Gastroesophageal sphincter (tissue), 4 donors: Measurements from ENCODE around the gene C6orf52. TPM values are rescaled to one million over a fixed set of nuclear protein-coding genes. Genes with fewer than 3 reads are reported as not detected.
"Not testable (repeated sequence)": the region's sequence is repeated elsewhere in the genome, so short reads cannot be mapped to it uniquely, and the experiment has no call there.

Experiments used
- ATAC-seq: fragments of 150-250 bp; one replicate; pipeline ENCODE4 v1.9.1; 2016; ENCODE audit warnings: mild to moderate bottlenecking, moderate library complexity
- H3K27ac ChIP-seq, 4 donors: fragments of 200-600 bp; sonication (generic) in 3 of 4; 1 replicate in 3 of 4; 2 replicates in 1 of 4; pipeline ENCODE4 v1.5.1; 2016 to 2019
- H3K27me3 ChIP-seq: fragments of 200-600 bp; sonication (generic); one replicate; pipeline ENCODE4 v1.5.1; 2019
- H3K36me3 ChIP-seq, 2 donors: fragments of 200-600 bp; sonication (generic); one replicate each; pipeline ENCODE4 v1.5.1; 2019; ENCODE audit warnings: control low read depth in 1 of 2
- H3K4me1 ChIP-seq, 3 donors: fragments of 200-600 bp; sonication (generic); 1 replicate in 2 of 3; 2 replicates in 1 of 3; pipeline ENCODE4 v1.5.1; 2016 to 2019; ENCODE audit warnings: control low read depth in 2 of 3
- H3K4me3 ChIP-seq, 2 donors: fragments of 200-600 bp; sonication (generic); one replicate each; pipeline ENCODE4 v1.5.1; 2019; ENCODE audit warnings: mild to moderate bottlenecking in 1 of 2, moderate library complexity in 1 of 2
- H3K9me3 ChIP-seq, 3 donors: fragments of 200-600 bp; sonication (generic); one replicate each; pipeline ENCODE4 v1.5.1; 2017 to 2019; ENCODE audit warnings: control low read depth in 2 of 3
- CTCF ChIP-seq, 4 experiments: fragments of 200-600 bp in 2 of 4; fragments of 450-650 bp in 2 of 4; sonication (generic) in 1 of 4; IDR thresholded peaks; one replicate each; pipeline ENCODE4 v1.5.1; 2017 to 2019; ENCODE audit warnings: antibody characterized with exemption in 4 of 4, mild to moderate bottlenecking in 2 of 4, moderate library complexity in 2 of 4
- EP300 ChIP-seq: sonication (generic); formaldehyde crosslinking; IDR thresholded peaks from one replicate; pipeline ENCODE4 v1.6.1; 2017; ENCODE audit warnings: antibody characterized with exemption, mild to moderate bottlenecking
- POLR2A ChIP-seq, 2 donors: fragments of 450-650 bp; IDR thresholded peaks; one replicate each; pipeline ENCODE4 v1.6.1; 2017; ENCODE audit warnings: antibody characterized with exemption in 2 of 2, mild to moderate bottlenecking in 2 of 2, moderate library complexity in 1 of 2
- POLR2AphosphoS5 ChIP-seq: sonication (generic); formaldehyde crosslinking; IDR thresholded peaks from one replicate; pipeline ENCODE4 v1.6.1; 2017; ENCODE audit warnings: antibody characterized with exemption
- WGBS, 2 donors: methylation state at CpG; one replicate each; pipeline ENCODE4 v1.1.5; 2018; ENCODE audit warnings: low coverage in 1 of 2; 5-methylcytosine and 5-hydroxymethylcytosine counted together
- total RNA-seq, 4 donors: library from RNA; depleted of rRNA; stranded (reverse); fragments of >200 nt; gene quantifications; one replicate each; pipeline ENCODE4 v1.1.0, GENCODE V29; 2016

The C6orf52 gene
- 1 to 10 TPM in 1 of 4 donors, not detected in 3; 2.5 TPM for total RNA-seq

GRCh38 chr6:10694302-10695085, at the start of gene C6orf52, which contains the start of gene PAK1IP1:
C6orf52 (minus strand) TSS chr6:10694616; CDS start chr6:10687550, 7,066 bp downstream.
PAK1IP1 (plus strand) TSS chr6:10694972; CDS start chr6:10694986, 14 bp downstream.
- Histone ChIP-seq H3K27me3 (no peaks in the 10 kb centered on the region), H3K9me3 (no peaks in the 10 kb centered on the region), H3K27ac (peak within 1 kb of the TSS; percentile 73 to 94 (median 90)), H3K4me1 (peaks cover 0 to 32% (median 19%) of the 10 kb centered on the region in 3 donors), H3K4me3 (peak within 1 kb of the TSS; percentile 61 to 74), H3K36me3 (peaks cover 0 to 21% of the 10 kb centered on the region in 2 donors)
- peak; percentile 100 for ATAC-seq
- WGBS, 2 donors = 0% methylated on average over 21 to 31 of the region's 53 CpGs
- TF ChIP-seq EP300 (no peak), CTCF (IDR thresholded peaks at IDR 0.05) (peak in 1 of 4 experiments; percentile 5), POLR2A (IDR thresholded peaks at IDR 0.05) (peak; percentile 74 to 86), POLR2AphosphoS5 (peak; percentile 96)

- Histone ChIP-seq H3K27me3 (no peaks in the 10 kb centered on the region), H3K4me1 (peaks cover 0 to 14% (median 3%) of the 10 kb centered on the region in 3 donors), H3K9me3 (no peaks in the 10 kb centered on the region), H3K36me3 (peaks cover 0 to 26% of the 10 kb centered on the region in 2 donors), H3K27ac (no peak overlapping the region), H3K4me3 (no peak overlapping the region)
- 73 to 80% methylated on average over 5 to 6 of the region's 6 CpGs for WGBS, 2 donors
- no peak for ATAC-seq
- TF ChIP-seq POLR2AphosphoS5 = no peak
- no peak for TF ChIP-seq POLR2A (IDR thresholded peaks at IDR 0.05)
- TF ChIP-seq EP300 = no peak
- TF ChIP-seq CTCF (IDR thresholded peaks at IDR 0.05) = no peak
Observed at GRCh38 chr6:10743515-10743914, 49.1 kb upstream of the C6orf52 start.

- no peak for ATAC-seq
- no peaks in the 10 kb centered on the region for H3K27me3 ChIP-seq
- peaks cover 0 to 26% of the 10 kb centered on the region in 2 donors for H3K36me3 ChIP-seq
- H3K27ac ChIP-seq = no peak overlapping the region
- TF ChIP-seq POLR2AphosphoS5 = no peak
- no peak for TF ChIP-seq EP300
- TF ChIP-seq POLR2A (IDR thresholded peaks at IDR 0.05) = no peak
- TF ChIP-seq CTCF (IDR thresholded peaks at IDR 0.05) = no peak
- no peaks in the 10 kb centered on the region for H3K9me3 ChIP-seq
- WGBS, 2 donors = 85 to 100% methylated on average over 6 to 10 of the region's 12 CpGs
- H3K4me3 ChIP-seq = no peak overlapping the region
- peaks cover 0 to 8% (median 0%) of the 10 kb centered on the region in 3 donors for H3K4me1 ChIP-seq
Observed at GRCh38 chr6:10742251-10742650, 47.8 kb upstream of the C6orf52 start.

- 72 to 100% methylated on average over 2 to 3 of the region's 4 CpGs for WGBS, 2 donors
- H3K9me3 ChIP-seq, H3K27ac ChIP-seq, H3K4me1 ChIP-seq, H3K27me3 ChIP-seq, ATAC-seq, H3K4me3 ChIP-seq: not testable (repeated sequence)
- peaks cover 0 to 26% of the 10 kb centered on the region in 2 donors for H3K36me3 ChIP-seq
Observed at GRCh38 chr6:10741643-10742042, 47.2 kb upstream of the C6orf52 start.

GRCh38 chr6:10740061-10740460, 45.6 kb upstream of the C6orf52 start:
- H3K4me3 ChIP-seq = no peak overlapping the region
- no peaks in the 10 kb centered on the region for H3K9me3 ChIP-seq
- ATAC-seq = no peak
- H3K27me3 ChIP-seq = no peaks in the 10 kb centered on the region
- peaks cover 0 to 26% of the 10 kb centered on the region in 2 donors for H3K36me3 ChIP-seq
- H3K27ac ChIP-seq = no peak overlapping the region
- no peaks in the 10 kb centered on the region for H3K4me1 ChIP-seq
- TF ChIP-seq EP300 = no peak
- no peak for TF ChIP-seq CTCF (IDR thresholded peaks at IDR 0.05)
- TF ChIP-seq POLR2AphosphoS5 = no peak
- no peak for TF ChIP-seq POLR2A (IDR thresholded peaks at IDR 0.05)
